Measurements from ENCODE around the gene ZSCAN31.

ZSCAN31 gene

DNA sequence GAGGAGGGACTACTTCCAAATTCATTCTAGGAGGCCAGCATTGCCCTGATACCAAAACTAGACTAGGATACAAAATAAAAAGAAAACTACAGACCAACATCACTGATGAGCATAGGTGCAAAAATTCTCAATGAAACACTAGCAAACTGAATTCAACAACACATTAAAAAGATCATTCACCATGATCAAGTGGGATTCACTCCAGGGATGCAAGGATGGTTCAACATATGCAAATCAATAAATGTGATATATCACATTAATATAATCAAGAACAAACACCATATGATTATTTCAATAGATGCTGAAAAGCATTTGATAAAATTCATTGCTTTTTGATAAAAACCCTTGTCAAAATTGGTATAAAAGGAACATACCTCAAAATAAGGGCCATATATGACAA lies 44.4 kb downstream of the ZSCAN31 start:
- Mint-ChIP-seq H3K36me3 (ENCODE audit: insufficient read depth) (no peaks in the 10 kb centered on the region), H3K4me3 (no peak overlapping the region), H3K27ac (ENCODE audit: low read depth) (no peak overlapping the region), H3K27me3 (no peaks in the 10 kb centered on the region), H3K9me3 (no peaks in the 10 kb centered on the region), H3K4me1 (no peaks in the 10 kb centered on the region)
- ATAC-seq (replicated peaks; ENCODE audit: extremely low read depth, poor library complexity, severe bottlenecking) (no peak), DNase-seq (ENCODE audit: low spot score in 2 of 2) (no peak)

DNA sequence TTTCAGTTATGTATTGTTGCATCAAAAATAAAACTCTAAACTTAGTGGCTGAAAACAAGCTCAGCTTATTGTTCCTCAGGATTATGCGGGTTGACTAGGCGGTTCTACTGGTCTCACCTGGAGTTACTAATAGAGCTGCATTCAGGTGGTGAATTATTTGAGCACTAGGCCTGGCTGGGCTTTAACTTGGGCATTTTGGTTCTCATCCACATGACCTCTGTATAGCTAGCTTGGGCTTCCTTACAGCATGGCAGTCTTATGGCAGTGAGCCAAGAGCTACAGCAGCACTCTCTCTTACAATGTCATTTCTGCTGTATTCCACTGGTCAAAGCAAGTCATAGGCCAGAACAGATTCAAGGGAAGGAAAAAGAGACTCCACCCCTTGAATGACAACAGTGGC lies 53.0 kb downstream of the ZSCAN31 start:
- Mint-ChIP-seq H3K36me3 (ENCODE audit: insufficient read depth) (peaks cover 1% of the 10 kb centered on the region), H3K27me3 (peaks cover 15% of the 10 kb centered on the region), H3K9me3 (no peaks in the 10 kb centered on the region), H3K27ac (ENCODE audit: low read depth) (no peak overlapping the region), H3K4me3 (no peak overlapping the region), H3K4me1 (peaks cover 10% of the 10 kb centered on the region)
- ATAC-seq (replicated peaks; ENCODE audit: extremely low read depth, poor library complexity, severe bottlenecking): no peak
- no peak for DNase-seq (ENCODE audit: low spot score in 2 of 2)

DNA sequence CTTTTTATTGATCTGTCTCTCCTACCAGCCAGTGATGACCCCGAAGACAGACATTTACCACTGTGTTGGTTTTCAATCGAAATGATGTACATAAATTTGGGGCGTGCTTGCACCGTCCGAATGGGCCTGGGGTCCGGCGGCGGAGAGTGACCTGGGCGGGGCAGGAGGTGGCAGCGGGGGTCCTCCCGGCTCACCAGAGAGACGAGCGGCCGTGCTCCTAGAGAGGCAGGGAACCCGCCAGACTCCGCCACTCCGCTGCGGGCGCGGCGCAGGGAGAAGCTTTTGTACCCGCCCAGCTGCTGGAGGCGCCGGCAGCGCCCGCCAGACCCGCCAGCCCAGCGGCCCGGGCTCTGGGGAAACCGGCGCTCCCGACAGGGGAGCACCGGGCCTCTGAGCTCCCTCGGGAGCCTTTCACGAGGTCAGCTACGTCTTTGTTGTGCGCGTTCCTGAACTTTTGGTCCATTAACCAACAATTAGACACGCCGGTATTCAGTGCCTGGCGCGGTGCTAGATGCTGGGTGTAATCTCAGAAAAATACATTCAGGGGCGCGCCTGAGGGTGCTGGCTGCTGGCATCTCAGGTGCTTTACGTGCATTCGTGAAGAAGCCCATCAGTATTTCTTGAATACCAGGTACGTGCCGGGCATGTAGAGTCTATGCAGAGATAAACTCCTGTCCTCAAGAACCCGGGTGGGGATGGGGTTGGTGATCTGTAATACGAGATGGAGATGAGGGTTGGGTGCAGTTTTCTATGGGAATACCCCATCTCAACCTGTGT lies 54.5 kb downstream of the ZSCAN31 start, which contains the start of gene PGBD1:
Gene PGBD1 (plus strand): TSS at position 285 of the 777 bp plus-strand sequence. CDS start 2,242 bp downstream, outside the sequence.
- peak; percentile 72 for ATAC-seq (replicated peaks; ENCODE audit: extremely low read depth, poor library complexity, severe bottlenecking)
- Mint-ChIP-seq H3K27ac (ENCODE audit: low read depth) (peak within 1 kb of the TSS; percentile 29), H3K36me3 (ENCODE audit: insufficient read depth) (peaks cover 4% of the 10 kb centered on the region), H3K4me1 (peaks cover 10% of the 10 kb centered on the region), H3K27me3 (peaks cover 15% of the 10 kb centered on the region), H3K4me3 (peak within 1 kb of the TSS; percentile 65), H3K9me3 (no peaks in the 10 kb centered on the region)
- peak in 1 of 2 donors; percentile 21 for DNase-seq (ENCODE audit: low spot score in 2 of 2)

DNA sequence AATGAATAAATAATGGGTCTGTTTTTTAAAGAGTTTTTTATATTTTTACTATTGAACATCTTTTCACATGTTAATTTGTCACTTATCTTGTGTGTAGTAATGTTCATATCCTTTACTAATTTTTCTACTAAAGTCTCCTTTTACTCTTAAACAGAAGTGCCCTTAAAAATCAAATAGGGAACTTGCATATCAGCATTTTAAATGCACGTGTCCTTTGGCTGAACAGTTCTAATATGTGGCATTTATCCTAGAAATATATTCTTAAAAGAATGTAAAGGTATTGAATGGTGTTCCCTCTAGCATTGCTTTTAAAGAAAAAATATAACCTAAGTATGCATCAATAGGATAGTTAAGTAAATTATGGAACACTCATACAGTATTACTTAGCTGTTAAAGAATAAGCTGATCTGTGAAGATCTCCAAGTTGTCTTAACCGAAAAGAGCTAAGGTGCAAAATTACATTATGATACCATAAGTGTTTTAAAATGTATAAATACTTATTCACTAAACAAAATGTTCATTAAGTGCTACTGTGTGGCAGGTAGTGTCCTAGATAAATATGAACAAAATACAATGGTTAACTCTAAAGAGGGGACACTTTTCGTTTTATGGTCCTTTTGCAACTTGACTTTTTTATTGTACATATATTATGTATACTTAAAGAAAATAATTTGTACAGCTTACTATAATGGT lies 55.2 kb downstream of the ZSCAN31 start:
- peaks cover 10% of the 10 kb centered on the region for H3K4me1 Mint-ChIP-seq
- H3K4me3 Mint-ChIP-seq: peak overlapping the region; percentile 65

DNA sequence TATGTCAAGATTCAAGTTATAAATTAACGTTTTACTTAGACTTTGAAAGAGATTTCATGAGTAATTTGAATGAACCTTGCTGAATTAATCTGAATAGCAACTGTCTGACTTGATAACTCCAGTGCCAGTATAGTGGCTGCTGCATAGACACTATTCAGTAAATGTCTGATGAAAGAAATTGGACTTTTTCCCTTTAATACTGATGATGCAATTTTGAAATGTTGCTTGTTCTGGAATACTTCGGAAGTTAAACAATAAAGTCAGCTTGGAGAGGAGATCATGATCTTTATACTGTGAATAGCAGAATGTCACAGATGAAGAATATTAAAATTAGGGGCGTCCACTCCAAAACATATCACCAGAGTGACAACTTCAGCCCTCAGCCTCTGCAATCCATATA lies 58.2 kb downstream of the ZSCAN31 start:
- no peak for DNase-seq (ENCODE audit: low spot score in 2 of 2)

More for the DNA sequence above, 55.2 kb downstream of the ZSCAN31 start:
- Mint-ChIP-seq H3K27me3 (peaks cover 15% of the 10 kb centered on the region), H3K27ac (ENCODE audit: low read depth) (peak overlapping the region; percentile 29), H3K9me3 (no peaks in the 10 kb centered on the region), H3K36me3 (ENCODE audit: insufficient read depth) (peaks cover 8% of the 10 kb centered on the region)
- ATAC-seq (replicated peaks; ENCODE audit: extremely low read depth, poor library complexity, severe bottlenecking): no peak
- DNase-seq (ENCODE audit: low spot score in 2 of 2): no peak

DNA sequence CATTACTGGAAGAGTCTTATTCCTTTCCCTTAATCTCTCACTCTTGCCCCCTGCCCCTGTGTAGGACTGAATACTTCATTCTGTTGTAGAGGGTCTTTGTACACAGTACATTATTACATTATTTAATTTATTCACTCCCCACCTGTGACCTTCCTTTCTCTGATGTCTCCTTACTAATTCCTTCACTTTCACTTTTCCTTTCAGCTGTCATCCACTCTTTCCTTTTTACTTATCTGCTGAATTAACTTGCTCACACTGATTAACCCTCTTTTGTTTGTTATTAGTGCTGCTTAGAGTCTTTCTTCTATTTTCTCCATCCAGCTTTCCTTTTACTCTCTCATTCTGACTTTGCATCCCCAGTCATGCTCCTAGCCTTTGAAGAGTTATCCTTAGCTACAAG lies 61.1 kb downstream of the ZSCAN31 start:
- H3K27ac Mint-ChIP-seq (ENCODE audit: low read depth): no peak overlapping the region
- ATAC-seq (replicated peaks; ENCODE audit: extremely low read depth, poor library complexity, severe bottlenecking) (no peak), DNase-seq (ENCODE audit: low spot score in 2 of 2) (no peak)
- H3K4me3 Mint-ChIP-seq: no peak overlapping the region
- H3K36me3 Mint-ChIP-seq (ENCODE audit: insufficient read depth): peaks cover 41% of the 10 kb centered on the region
- no peaks in the 10 kb centered on the region for H3K27me3 Mint-ChIP-seq
- peaks cover 6% of the 10 kb centered on the region for H3K4me1 Mint-ChIP-seq
- no peaks in the 10 kb centered on the region for H3K9me3 Mint-ChIP-seq

More for the DNA sequence above, 58.2 kb downstream of the ZSCAN31 start:
- H3K27me3 Mint-ChIP-seq: peaks cover 13% of the 10 kb centered on the region
- peaks cover 32% of the 10 kb centered on the region for H3K36me3 Mint-ChIP-seq (ENCODE audit: insufficient read depth)
- no peaks in the 10 kb centered on the region for H3K9me3 Mint-ChIP-seq
- no peak for ATAC-seq (replicated peaks; ENCODE audit: extremely low read depth, poor library complexity, severe bottlenecking)
- peaks cover 16% of the 10 kb centered on the region for H3K4me1 Mint-ChIP-seq
- H3K27ac Mint-ChIP-seq (ENCODE audit: low read depth): no peak overlapping the region
- no peak overlapping the region for H3K4me3 Mint-ChIP-seq

All from central memory CD8-positive, alpha-beta T cell (primary cell).